ENCODE data around the gene PRSS27. TPM values are rescaled to one million over a fixed set of nuclear protein-coding genes. Genes with fewer than 3 reads are reported as not detected.

Gene PRSS27
- polyA plus RNA-seq, 1 of the 3 experiments (the other 2 are of a cell fraction) = 7.7 TPM

DNA sequence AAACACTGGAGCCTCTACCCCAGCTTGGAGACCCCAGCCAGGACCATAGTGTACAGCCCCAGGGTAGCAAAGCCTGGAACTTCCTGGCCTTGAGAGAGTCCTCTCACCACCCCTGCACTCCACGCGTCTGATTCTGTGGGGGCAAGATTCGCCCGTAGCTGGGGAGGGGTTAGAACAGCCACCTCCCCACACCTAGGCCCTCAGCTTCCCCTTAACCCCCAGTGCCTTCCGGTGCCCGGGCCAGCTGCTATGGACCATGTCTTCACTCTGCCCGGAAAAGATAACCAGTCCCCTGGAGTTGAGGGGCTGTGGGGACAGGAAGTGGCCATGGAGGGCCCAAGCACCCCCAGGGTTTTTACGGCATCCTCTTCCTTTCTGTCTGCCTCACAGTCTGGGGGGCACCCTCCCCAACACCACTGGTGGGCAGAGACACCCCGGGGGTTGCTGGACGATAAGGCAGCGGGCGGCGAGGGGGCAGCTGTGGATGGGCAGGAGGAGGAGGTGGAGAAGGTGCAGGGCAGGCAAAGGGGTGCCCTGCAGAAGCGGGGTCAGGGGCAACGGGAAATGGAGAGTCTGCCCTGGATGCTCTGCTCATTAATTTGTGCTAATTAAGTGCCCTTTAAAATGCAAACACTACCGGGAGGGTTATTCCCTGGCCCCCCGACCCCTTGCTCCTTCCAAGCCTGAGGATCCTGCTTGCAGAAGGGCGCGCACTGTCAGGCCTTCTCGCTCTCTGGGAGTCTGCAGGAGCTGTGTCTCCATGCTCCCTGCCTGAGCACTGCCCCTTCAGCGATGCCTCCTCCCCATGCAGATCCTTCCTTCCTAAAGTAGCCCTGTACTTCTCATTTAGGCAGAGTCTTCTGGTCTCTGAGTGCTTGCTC lies 2.4 kb downstream of the PRSS27 start:
- 87% methylated on average over 19 of the region's 21 CpGs for WGBS (ENCODE audit: low lambda C conversion rate)

More for the DNA sequence above, 2.4 kb downstream of the PRSS27 start:
- DNase-seq = no peak
- H4K20me1 ChIP-seq (ENCODE audit: insufficient read depth) = no peaks in the 10 kb centered on the region
- H3K4me3 ChIP-seq (ENCODE audit: low read depth in 2 of 2, low read length in 1 of 2) = no peak overlapping the region
- H3K27me3 ChIP-seq (ENCODE audit: insufficient read depth) = no peaks in the 10 kb centered on the region
- H3K79me2 ChIP-seq (ENCODE audit: insufficient read depth) = peaks cover 6% of the 10 kb centered on the region; the same call in 1 of the 2 replicates
- TF ChIP-seq, protein P1, sequence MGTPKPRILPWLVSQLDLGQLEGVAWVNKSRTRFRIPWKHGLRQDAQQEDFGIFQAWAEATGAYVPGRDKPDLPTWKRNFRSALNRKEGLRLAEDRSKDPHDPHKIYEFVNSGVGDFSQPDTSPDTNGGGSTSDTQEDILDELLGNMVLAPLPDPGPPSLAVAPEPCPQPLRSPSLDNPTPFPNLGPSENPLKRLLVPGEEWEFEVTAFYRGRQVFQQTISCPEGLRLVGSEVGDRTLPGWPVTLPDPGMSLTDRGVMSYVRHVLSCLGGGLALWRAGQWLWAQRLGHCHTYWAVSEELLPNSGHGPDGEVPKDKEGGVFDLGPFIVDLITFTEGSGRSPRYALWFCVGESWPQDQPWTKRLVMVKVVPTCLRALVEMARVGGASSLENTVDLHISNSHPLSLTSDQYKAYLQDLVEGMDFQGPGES (IDR thresholded peaks at IDR 0.05; ENCODE audit: low read depth, low read length) = no peak
- TF ChIP-seq MXI1 (IDR thresholded peaks at IDR 0.05; ENCODE audit: low read depth, low read length) (no peak), RCOR1 (IDR thresholded peaks at IDR 0.05; ENCODE audit: low read length) (no peak), EZH2phosphoT487 (IDR thresholded peaks at IDR 0.05; ENCODE audit: borderline replicate concordance, low read depth) (no peak), PBX3 (IDR thresholded peaks at IDR 0.05) (no peak), USF1 (IDR thresholded peaks at IDR 0.05; ENCODE audit: borderline replicate concordance, low read depth) (no peak), ZBTB33 (IDR thresholded peaks at IDR 0.05; ENCODE audit: borderline replicate concordance, low read depth) (no peak), SMC3 (IDR thresholded peaks at IDR 0.05; ENCODE audit: low read depth, low read length) (no peak)
- no peaks in the 10 kb centered on the region for H3F3A ChIP-seq (replicated peaks; ENCODE audit: insufficient read depth)
- H3K36me3 ChIP-seq (replicated peaks in 1 of 2; ENCODE audit: control insufficient read depth in 1 of 2, insufficient read depth in 2 of 2, low read length in 1 of 2) = no peaks in the 10 kb centered on the region
- H3K9me3 ChIP-seq = no peaks in the 10 kb centered on the region
- H3K9me2 ChIP-seq = no peaks in the 10 kb centered on the region
- peaks cover 3 to 11% of the 10 kb centered on the region in 2 experiments; a peak in 1 of 4 replicates for H3K4me1 ChIP-seq (ENCODE audit: control insufficient read depth in 1 of 2, insufficient read depth in 2 of 2, low read depth in 1 of 2, low read length in 1 of 2)
- no peak overlapping the region for H3K4me2 ChIP-seq
- no peak overlapping the region for H3K9ac ChIP-seq
- no peak overlapping the region for H3K27ac ChIP-seq (ENCODE audit: low read depth in 2 of 2, low read length in 1 of 2)
- H2AFZ ChIP-seq (ENCODE audit: low read depth) = no peak overlapping the region
- POLR2A ChIA-PET = no interaction called here
- CTCF ChIA-PET = interaction anchor here (1.0 kb wide), 1 partner anchor 158 kb away, joined by 3 read pairs; no protein-coding TSS in a partner anchor
